ENCODE measurements around the gene PHLPP2. TPM values are rescaled to one million over a fixed set of nuclear protein-coding genes. Genes with fewer than 3 reads are reported as not detected.
"Not testable (repeated sequence)": the region's sequence is repeated elsewhere in the genome, so short reads cannot be mapped to it uniquely, and the experiment has no call there.

PHLPP2 gene
- total RNA-seq, 1 donor from 2014 or later: 6.0 TPM

DNA sequence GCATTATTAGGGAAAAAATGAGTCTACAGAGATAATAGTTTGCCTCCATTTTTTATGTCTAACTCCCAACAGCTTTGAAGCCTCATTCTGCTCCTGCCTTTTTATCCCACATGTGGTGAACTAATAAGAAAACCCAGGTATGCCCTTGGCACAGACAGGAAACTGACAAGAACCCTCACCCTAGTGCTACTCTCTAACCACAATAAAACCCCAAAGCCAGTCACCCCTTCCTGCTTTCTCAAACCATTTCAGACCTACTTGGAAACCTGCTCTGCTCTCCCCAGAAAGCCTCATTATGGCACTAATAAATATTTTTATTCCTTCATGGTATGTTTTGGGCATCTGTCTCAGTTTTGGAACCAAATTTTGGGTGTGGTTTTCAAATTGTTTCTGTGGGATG is 102.4 kb downstream of the PHLPP2 start:
- no peak for DNase-seq

DNA sequence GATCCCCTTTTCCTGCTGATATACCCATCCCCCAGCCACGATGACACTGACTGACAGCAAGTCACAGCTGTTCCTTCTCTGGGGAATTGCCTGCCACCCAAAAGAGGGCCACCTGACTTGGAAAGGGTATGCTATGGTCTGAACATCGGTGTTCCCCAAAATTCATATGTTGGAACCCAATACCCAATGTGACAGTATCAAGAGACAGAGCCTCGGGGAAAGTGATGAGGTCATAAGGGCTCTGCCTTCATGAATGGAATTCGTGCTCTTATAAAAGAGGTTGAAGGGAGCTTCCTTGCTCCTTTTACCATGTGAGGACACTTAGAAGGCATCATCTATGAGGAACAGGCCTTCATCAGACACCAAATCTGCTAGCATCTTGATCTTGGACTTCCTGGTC is 106.1 kb downstream of the PHLPP2 start:
- no peak for DNase-seq

DNA sequence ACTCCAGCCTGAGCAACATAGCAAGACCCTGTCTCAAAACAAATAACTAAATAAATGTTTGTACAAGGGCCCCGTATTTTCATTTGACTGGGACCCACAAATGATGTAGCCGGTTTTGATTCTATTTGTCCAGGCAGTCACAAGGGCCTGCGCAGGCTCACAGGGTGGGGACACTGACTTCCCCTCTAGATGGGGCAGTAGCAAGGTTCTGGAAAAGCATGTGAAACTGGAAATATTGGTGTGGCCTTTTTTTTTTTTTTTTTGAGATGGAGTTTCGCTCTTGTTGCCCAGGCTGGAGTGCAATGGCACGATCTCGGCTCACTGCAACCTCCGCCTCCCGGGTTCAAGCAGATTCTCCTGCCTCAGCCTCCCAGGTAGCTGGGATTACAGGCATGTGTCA is 109.5 kb downstream of the PHLPP2 start:
- not testable (repeated sequence) for DNase-seq

DNA sequence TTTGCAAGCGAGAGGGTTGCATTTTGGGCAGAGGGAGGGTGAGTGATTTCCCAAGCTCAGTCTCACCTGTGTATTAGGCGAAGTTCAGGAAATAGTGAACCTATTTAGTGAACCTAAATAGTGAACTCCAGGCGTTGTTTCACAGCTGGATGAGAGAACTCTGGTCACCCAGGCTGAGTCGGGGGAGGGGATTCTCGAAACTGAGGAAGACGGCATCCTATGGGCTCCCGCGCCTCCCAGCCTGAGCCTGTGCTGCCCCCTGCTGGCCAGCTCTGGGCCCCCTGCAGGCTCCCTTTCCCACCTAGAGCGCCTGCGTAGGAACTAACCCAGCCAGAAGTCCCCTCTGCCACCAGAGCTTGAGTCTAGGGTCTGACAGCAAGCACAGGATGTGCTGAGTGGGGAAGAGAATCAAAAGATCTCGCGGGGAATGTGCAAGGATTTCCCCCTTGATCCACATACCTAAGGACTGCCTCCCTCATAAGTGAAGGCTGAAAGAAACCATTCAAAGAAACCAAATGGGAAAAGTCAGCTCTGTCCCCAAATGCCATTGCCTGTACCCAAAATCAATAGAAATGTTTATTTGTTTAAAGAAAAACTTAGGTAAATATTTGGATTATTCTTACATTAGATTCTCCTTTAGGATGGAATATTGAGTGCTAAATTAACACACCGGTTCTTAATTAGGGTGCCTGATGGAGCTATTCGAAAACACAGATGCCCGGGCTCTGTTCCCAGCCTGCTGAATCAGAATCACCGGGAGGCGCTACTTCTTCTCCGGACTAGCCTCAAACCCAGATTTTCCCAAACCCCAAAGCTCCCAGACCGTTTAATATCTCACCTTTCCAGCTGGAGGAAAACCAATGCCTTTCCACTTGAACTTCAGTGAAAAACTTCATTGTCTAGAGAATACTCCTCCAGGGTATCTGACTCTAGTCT is 113.3 kb downstream of the PHLPP2 start:
- DNase-seq: no peak

DNA sequence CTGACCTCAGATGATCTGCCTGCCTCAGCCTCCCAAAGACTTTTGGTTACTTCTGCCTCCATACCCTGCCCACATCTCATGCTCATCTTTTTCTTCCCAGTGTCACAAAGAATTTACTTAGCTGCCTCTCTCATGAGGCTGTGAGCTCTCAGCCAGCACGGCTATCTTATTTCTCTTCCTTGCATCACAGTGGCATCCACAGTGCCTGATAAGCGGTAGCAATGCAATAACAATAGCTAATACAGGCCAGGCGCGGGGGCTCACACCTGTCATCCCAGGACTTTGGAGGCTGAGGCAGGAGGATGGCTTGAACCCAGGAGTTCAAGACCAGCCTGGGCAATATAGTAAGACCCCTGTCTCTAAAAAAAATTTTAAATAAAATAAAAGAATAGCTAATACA is 114.1 kb downstream of the PHLPP2 start:
- DNase-seq: no peak

DNA sequence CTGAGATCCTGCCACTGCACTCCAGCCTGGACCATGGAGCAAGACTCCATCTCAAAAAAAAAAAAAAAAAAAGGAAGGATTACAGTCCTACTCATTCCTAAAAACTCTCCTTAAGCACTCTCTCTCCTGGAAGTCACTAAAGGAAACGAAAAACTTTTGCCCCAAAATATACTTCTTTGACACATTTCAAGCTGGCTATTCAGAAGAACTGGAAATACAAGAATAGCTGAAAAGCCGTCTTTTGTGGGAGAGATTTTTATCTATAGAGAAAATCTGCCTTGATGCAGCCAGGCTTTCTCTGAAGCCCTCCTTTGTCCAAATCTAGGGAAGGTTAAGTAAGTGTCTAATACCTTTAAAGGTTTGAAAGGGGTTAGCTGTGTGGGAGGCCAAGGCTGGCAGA is 115.4 kb downstream of the PHLPP2 start:
- DNase-seq: no peak

DNA sequence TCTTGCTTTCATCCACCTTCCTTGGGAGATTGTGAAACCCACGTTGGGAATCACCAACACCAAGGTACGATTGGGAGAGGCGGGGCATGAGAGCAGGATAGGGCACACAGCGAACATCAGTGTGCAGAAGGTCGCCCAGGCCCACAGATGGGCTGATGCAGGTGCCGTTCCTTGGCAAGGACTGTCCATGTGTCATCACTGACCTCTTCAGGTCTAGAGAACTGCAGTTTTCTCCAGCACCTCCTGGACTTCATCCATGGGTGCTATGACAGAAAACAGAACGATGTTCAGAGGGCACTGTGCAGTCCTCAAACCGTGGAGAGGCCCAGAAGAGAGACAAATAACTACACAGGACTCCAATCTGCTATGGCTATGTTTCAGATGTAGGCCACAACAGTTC is 123.7 kb downstream of the PHLPP2 start:
- DNase-seq: no peak

DNA sequence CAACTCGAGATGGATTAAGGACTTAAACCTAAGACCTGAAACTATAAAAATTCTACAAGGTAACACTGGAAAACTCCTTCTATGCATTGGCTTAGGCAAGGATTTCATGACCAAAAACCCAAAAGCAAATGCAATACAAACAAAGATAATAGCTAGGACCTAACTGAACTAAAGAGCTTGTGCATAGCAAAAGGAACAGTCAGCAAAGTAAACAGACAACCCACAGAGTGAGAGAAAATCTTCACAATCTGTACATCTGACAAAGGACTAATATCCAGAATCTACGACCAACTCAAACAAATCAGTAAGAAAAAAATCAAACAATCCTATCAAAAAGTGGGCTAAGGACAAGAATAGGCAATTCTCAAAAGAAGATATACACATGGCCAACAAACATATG is 126.1 kb downstream of the PHLPP2 start:
- not testable (repeated sequence) for DNase-seq

DNA sequence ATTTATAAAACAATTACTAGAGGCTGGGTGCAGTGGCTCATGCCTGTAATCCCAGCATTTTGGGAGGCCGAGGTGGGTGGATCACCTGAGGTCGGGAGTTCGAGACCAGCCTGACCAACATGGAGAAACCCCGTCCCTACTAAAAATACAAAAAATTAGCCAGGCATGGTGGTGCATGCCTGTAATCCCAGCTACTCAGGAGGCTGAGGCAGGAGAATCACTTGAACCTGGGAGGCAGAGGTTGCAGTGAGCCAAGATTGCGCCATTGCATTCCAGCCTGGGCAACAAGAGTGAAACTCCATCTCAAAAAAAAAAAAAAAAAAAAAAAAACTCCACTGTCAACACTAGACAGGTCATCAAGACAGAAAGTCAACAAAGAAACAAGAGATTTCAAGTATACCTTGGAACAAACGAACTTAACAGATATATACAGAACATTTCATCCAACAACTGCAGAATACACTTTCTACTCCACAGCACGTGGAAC is 129.1 kb downstream of the PHLPP2 start:
- DNase-seq: not testable (repeated sequence)

Small RNA genes lying within 50 kb of the gene (small RNA-seq; reads per million reads assigned to genes)
- gene RNU6-208P (ENCODE audit: low replicate concordance) (not detected), gene SNORA70D (ENCODE audit: low replicate concordance) (not detected), gene SNORD71 (ENCODE audit: low replicate concordance) (1,142 reads per million, percentile 99 among the genes with 10 or more reads in this experiment)

Other genes starting within 250 kb of the PHLPP2 start
- gene ZNF19, start 235.4 kb downstream of the PHLPP2 start, total RNA-seq: 2.3 TPM
- not detected for gene CHST4, start 198.3 kb downstream of the PHLPP2 start, total RNA-seq
- gene TAT, start 147.6 kb downstream of the PHLPP2 start, total RNA-seq: not detected
- 3.0 TPM for gene MARVELD3, start 98.5 kb downstream of the PHLPP2 start, total RNA-seq
- 76.7 TPM for gene AP1G1, start 84.1 kb upstream of the PHLPP2 start, total RNA-seq
- 16.6 TPM for gene ATXN1L, start 121.3 kb upstream of the PHLPP2 start, total RNA-seq
- gene ZNF821, start 159.5 kb upstream of the PHLPP2 start, total RNA-seq: 5.1 TPM
- gene IST1, start 170.8 kb upstream of the PHLPP2 start, total RNA-seq: 166 TPM

Measured in skin of body (tissue), 3 donors.